Spleen (tissue), 7 donors: ENCODE data around the gene ZMYND8.

Source experiments
- POLR2A ChIP-seq, 3 donors: fragments of 450-650 bp; IDR thresholded peaks; one replicate each; pipeline ENCODE4 v1.5.1; 2017; ENCODE audit warnings: antibody characterized with exemption in 3 of 3, mild to moderate bottlenecking in 1 of 3
- POLR2AphosphoS5 ChIP-seq, 3 donors: sonication (generic); formaldehyde crosslinking; IDR thresholded peaks; one replicate each; pipeline ENCODE4 v1.5.1; 2017; ENCODE audit warnings: antibody characterized with exemption in 3 of 3
- TF ChIP-seq, protein P1 (sequence below), 11 experiments: fragments of 200-600 bp in 7 of 11; fragments of 450-650 bp in 4 of 11; sonication (generic) in 4 of 11; IDR thresholded peaks in 8 of 11; conservative IDR thresholded peaks in 3 of 11; 1 replicate in 7 of 11; 2 replicates in 4 of 11; pipeline versions ENCODE4 v1.4.0 to v1.8.0; 2016 to 2021; ENCODE audit warnings: antibody characterized with exemption in 11 of 11, inconsistent platforms in 4 of 11, mild to moderate bottlenecking in 1 of 11
- donor health status: DM: no; HTN: no; CAD: no; lungs with moderate emphysema.
- donor health status: DM: no; HTN: no; CAD: no.
- donor health status: DM: no; HTN: no; CAD: no.

- TF ChIP-seq POLR2AphosphoS5 (IDR thresholded peaks at IDR 0.05): no peak
- TF ChIP-seq, protein P1, sequence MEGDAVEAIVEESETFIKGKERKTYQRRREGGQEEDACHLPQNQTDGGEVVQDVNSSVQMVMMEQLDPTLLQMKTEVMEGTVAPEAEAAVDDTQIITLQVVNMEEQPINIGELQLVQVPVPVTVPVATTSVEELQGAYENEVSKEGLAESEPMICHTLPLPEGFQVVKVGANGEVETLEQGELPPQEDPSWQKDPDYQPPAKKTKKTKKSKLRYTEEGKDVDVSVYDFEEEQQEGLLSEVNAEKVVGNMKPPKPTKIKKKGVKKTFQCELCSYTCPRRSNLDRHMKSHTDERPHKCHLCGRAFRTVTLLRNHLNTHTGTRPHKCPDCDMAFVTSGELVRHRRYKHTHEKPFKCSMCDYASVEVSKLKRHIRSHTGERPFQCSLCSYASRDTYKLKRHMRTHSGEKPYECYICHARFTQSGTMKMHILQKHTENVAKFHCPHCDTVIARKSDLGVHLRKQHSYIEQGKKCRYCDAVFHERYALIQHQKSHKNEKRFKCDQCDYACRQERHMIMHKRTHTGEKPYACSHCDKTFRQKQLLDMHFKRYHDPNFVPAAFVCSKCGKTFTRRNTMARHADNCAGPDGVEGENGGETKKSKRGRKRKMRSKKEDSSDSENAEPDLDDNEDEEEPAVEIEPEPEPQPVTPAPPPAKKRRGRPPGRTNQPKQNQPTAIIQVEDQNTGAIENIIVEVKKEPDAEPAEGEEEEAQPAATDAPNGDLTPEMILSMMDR (IDR thresholded peaks at IDR 0.05 in 8 of 11, conservative IDR thresholded peaks at IDR 0.05 in 3 of 11): no peak
- no peak for TF ChIP-seq POLR2A (IDR thresholded peaks at IDR 0.05)
Observed at GRCh38 chr20:47280228-47280627, 76.3 kb downstream of the ZMYND8 start.
